ENCODE results near the gene ADAMTS1. TPM values are rescaled to one million over a fixed set of nuclear protein-coding genes. Genes with fewer than 3 reads are reported as not detected.

ADAMTS1 gene
- total and polyA plus RNA-seq, 8 donors, result 4.4 to 32.1 (median 13.6) TPM

DNA sequence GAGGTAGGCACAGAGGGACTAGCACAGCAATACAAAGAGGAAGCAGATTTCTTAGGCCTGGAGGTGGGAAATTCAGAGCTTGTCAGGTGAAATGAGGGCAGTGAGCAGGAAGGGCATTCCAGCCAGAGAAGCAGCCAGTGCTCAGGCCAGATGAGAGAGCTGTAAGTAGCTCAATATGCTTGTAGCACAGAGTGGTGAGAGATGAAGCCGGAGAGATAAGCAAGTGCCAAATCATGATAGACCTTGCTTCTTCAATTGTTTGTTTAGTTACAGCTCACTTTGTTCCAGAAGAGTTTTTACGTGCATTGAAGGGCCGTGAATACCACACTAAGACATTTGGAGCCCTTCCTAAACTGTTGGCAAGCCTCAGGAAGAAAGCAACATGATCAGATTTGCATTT lies 42.0 kb upstream of the ADAMTS1 start:
- WGBS, 2 donors, result 67 to 72% methylated on average over 3 of the region's 3 CpGs
- ATAC-seq (no peak), FAIRE-seq (no peak), DNase-seq (no peak)
- no peaks in the 10 kb centered on the region for H3K27me3 ChIP-seq
- H3K4me1 ChIP-seq, result no peaks in the 10 kb centered on the region
- H3K4me3 ChIP-seq, result no peak overlapping the region
- H3K9me3 ChIP-seq, result no peaks in the 10 kb centered on the region
- no peaks in the 10 kb centered on the region for H3K36me3 ChIP-seq
- intact Hi-C loops (cut with DNase I), result loop anchor here in 1 of 3 donors (10.0 kb wide), 1 partner anchor 678 kb away; no protein-coding TSS in a partner anchor
- TF ChIP-seq, protein P1, sequence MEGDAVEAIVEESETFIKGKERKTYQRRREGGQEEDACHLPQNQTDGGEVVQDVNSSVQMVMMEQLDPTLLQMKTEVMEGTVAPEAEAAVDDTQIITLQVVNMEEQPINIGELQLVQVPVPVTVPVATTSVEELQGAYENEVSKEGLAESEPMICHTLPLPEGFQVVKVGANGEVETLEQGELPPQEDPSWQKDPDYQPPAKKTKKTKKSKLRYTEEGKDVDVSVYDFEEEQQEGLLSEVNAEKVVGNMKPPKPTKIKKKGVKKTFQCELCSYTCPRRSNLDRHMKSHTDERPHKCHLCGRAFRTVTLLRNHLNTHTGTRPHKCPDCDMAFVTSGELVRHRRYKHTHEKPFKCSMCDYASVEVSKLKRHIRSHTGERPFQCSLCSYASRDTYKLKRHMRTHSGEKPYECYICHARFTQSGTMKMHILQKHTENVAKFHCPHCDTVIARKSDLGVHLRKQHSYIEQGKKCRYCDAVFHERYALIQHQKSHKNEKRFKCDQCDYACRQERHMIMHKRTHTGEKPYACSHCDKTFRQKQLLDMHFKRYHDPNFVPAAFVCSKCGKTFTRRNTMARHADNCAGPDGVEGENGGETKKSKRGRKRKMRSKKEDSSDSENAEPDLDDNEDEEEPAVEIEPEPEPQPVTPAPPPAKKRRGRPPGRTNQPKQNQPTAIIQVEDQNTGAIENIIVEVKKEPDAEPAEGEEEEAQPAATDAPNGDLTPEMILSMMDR (IDR thresholded peaks at IDR 0.05), result no peak
- no peak overlapping the region for H3K27ac ChIP-seq

DNA sequence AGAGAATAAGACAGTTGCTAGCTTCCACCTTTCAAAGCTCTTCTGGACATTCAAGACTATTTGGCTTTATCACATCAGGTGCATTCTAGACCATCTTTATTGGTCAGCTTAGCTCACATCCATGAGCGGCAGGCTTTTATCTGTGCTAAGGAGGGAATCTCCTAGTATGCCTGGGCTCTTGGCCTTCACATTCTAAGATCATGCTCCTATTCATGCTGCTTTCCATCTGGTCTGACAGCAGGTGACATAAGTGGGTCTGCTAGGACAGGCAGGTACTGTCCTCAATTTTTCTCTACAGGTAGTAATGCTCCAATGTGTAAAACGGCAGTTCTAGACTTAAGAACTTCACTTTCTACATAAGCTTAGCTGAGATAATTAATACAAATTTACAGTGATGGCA lies 39.2 kb upstream of the ADAMTS1 start:
- DNase-seq, result no peak
- Histone ChIP-seq H3K9me3 (no peaks in the 10 kb centered on the region), H3K4me3 (no peak overlapping the region), H3K36me3 (no peaks in the 10 kb centered on the region), H3K27me3 (no peaks in the 10 kb centered on the region), H3K4me1 (no peaks in the 10 kb centered on the region), H3K27ac (no peak overlapping the region)
- intact Hi-C loops (cut with DNase I), result loop anchor here in 1 of 3 donors (10.0 kb wide), 1 partner anchor 680 kb away; no protein-coding TSS in a partner anchor
- WGBS, 2 donors, result 84 to 85% methylated on average over 2 of the region's 2 CpGs
- TF ChIP-seq, protein P1 (IDR thresholded peaks at IDR 0.05), result no peak
- ATAC-seq, result no peak
- no peak for FAIRE-seq

DNA sequence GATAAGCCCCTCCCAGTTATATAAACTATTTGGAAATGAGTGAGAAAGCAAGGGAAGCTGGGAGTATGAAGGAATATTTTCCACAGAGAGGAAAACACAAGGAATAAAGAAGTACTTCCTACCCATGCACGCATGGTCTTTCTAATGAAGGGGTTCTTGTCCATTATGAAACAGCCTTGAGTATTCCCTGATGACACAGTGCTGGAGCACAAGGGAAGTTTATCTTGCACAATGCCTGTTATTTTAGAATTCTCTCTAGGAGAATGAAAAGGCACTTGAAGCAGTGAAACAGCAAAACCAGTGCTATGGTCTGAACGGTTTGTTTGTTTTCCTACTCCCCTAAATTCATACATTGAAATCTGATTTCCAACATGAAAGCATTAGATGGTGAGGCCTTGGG lies 38.6 kb upstream of the ADAMTS1 start:
- 72 to 90% methylated on average over 2 of the region's 2 CpGs for WGBS, 2 donors
- no peaks in the 10 kb centered on the region for H3K4me1 ChIP-seq
- FAIRE-seq (no peak), ATAC-seq (no peak), DNase-seq (no peak)
- H3K9me3 ChIP-seq, result no peaks in the 10 kb centered on the region
- TF ChIP-seq, protein P1 (IDR thresholded peaks at IDR 0.05), result no peak
- intact Hi-C loops (cut with DNase I), result loop anchor here in 1 of 3 donors (10.0 kb wide), 1 partner anchor 681 kb away; no protein-coding TSS in a partner anchor
- H3K4me3 ChIP-seq, result no peak overlapping the region
- no peak overlapping the region for H3K27ac ChIP-seq
- H3K36me3 ChIP-seq, result no peaks in the 10 kb centered on the region
- H3K27me3 ChIP-seq, result no peaks in the 10 kb centered on the region

DNA sequence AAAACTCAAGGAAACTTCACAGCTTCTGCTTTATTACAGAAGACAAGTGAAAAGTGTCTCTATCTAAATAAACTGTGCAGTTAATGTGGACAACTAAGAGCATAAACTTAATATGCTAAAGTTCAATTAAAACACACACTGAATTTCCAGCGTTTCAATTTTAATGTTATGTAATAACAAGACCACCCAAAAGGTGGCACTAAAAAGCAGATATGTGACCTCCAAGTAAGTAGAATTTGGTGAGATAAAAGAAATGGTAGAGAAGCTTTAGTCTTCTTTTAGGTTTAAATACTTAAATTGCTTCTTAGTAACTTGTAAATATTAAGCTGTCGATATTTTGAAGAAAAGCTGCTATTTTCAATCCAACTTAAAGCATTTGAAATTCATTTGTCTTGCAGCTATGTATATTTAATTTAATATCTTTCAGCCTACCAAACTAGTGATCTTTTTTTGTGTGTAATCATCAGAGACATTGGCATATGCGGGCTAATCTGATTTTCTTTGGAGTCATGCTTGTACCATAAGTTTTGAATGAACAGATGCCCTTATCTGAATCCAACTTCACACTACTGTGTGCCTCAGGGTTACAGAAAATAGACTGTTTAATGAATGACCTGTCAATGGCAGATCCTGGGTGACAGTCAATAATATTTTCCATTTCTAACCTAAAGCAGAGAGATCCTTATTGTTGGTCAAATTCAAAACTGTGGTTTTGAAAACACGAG lies 36.5 kb upstream of the ADAMTS1 start:
- Histone ChIP-seq H3K4me1 (no peaks in the 10 kb centered on the region), H3K4me3 (no peak overlapping the region), H3K27me3 (no peaks in the 10 kb centered on the region), H3K27ac (no peak overlapping the region), H3K9me3 (no peaks in the 10 kb centered on the region), H3K36me3 (no peaks in the 10 kb centered on the region)
- TF ChIP-seq, protein P1 (IDR thresholded peaks at IDR 0.05), result peak in 1 of 4 donors; percentile 11
- FAIRE-seq (no peak), DNase-seq (no peak), ATAC-seq (peak in 1 of 4 donors; percentile 44)
- intact Hi-C loops (cut with DNase I), result loop anchor here in 1 of 3 donors (10.0 kb wide), 1 partner anchor 683 kb away; no protein-coding TSS in a partner anchor
- WGBS, 2 donors, result 38 to 45% methylated on average over 4 of the region's 4 CpGs

DNA sequence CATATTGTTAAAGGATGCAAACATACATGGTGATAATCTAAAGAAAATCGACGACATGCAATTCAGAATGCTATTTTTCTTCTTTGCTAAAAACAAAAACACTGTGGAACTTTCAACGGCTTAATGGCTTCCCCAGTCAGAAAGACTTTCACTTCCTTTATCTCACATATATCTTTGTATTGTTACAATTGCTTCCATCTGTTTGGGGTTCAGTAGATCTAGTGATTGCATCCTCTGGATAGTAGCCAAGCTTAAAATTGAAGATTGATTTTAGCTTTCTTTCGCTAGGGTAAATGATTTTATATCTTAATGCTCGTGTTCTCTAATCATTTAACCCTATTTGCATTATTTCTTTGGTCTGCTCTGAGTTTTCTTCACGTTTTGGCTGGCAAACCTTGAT lies 31.8 kb upstream of the ADAMTS1 start:
- Histone ChIP-seq H3K27ac (no peak overlapping the region), H3K4me1 (no peaks in the 10 kb centered on the region), H3K9me3 (no peaks in the 10 kb centered on the region), H3K4me3 (no peak overlapping the region), H3K36me3 (no peaks in the 10 kb centered on the region), H3K27me3 (no peaks in the 10 kb centered on the region)
- intact Hi-C loops (cut with DNase I), result no loop called here
- FAIRE-seq (no peak), DNase-seq (no peak), ATAC-seq (no peak)
- 57 to 58% methylated on average over 6 of the region's 6 CpGs for WGBS, 2 donors
- TF ChIP-seq, protein P1 (IDR thresholded peaks at IDR 0.05), result no peak
